GM19240 (cell line): ENCODE results near the gene DLX2.

ENCODE experiments used
- DNase-seq: peaks from one replicate; pipeline ENCODE4 v3.0.0; 2011; ENCODE audit warnings: low spot score; ENCODE audit not compliant: insufficient read length

DLX2 gene

DNA sequence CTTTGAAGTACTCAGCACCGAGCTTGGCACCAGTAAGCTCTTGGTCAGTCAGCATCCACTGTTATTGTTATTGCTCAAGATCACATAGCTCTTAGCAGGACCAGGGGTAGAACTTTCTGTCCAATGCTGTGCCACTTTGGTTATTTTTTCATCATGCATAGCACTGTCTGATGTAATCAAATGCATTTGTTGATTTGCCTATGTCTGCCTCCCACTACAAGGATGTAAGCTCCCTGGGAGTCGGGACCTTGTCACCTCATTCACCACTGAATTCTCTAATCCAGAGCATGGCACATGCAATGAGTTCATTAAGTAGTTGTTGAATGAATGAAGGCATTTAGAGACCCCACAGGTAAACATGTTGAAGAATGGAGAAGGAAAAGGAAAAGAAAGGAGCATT lies 46.4 kb downstream of the DLX2 start:
- no peak for DNase-seq

DNA sequence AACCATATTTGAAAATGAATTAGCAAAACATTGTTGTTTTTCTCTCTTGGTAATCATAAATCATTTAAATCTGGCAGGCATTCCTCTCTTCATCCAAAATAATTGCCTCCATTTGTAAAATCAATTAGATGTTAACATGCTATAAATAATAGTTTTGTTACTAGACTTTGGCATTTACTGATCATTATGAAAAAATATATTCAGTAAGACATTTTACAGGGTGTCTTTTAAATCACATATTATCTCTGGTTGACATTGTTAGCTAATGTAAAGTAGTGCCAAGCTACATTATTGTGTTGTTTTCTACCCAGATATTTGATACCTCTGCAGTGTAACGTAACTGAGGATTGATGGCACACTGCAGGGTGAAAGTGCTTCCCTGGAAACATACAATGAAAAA lies 49.2 kb downstream of the DLX2 start:
- DNase-seq = no peak

DNA sequence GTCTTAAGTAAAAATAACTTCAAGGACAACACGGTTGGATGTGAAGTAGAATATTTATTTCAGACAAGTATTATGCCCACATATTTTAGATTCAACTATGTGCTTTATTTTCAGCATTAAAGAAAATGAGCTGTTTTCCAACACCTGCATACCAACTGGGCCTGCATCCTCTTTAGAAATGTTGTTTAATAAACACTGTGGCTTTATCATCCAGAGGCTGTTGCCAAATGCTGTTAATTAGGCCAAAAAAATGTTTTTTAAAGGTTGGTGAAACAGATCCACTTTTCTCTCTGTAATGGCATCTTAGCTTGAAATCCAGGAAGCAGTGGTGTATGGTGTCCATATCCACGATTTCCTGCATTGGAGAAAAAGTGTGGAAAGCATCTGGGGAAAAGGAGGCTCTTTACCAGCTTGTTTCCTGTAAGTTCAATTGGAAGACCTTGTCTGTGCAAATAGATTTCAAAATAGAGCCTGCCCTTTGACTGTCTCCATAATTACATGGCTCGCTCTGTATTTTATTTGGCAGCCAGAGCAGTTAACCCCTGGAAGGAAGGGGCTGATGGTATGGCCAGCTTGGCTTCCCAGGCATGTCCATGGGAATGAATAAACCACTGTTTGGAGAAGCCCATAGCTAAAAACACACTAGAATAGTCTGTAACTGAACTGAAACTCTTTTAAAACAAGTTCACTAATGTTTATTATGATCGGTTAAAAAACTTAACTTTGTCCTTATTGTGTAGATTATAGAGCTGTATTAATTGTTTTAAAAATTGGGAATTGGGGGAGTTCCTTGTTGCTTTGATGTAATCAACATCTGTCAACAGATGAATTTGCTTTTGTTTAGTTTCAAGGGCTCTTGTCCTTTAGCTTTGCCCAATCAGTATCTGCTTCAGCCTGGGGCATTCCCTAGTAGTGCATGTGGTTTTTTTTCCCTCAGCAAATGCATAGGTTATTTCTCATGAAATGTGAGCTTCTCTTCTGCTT lies 50.4 kb downstream of the DLX2 start:
- DNase-seq = no peak

DNA sequence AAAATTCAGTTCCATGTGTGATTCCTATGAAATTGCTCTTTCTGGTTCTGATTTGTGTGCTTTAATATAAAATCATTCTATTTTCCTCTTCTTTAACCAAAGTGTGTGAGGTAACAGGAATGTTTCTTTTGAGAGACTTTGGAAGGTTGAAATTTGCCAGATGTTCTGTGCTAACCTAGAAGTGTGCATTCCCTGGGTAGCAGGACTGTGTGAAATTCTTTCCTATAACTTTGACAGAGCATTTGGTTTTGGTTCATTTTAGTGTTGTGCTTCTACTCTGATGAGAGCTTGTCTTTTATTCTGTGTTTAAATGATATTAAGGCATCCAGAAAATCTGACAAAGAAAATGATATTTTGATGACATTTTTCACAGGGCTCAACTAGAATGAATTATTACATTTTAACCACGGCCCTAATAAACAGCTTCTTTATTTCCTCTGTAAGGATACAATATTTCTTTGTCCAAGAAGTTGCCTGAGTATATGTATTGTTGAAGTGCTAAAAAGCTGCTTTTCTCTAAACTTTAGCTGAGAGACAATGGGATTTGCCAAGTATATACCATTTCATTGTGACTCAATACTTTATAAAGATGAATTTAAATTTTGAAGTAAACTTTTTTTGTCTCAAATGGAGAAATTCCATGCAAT lies 52.1 kb downstream of the DLX2 start:
- no peak for DNase-seq

DNA sequence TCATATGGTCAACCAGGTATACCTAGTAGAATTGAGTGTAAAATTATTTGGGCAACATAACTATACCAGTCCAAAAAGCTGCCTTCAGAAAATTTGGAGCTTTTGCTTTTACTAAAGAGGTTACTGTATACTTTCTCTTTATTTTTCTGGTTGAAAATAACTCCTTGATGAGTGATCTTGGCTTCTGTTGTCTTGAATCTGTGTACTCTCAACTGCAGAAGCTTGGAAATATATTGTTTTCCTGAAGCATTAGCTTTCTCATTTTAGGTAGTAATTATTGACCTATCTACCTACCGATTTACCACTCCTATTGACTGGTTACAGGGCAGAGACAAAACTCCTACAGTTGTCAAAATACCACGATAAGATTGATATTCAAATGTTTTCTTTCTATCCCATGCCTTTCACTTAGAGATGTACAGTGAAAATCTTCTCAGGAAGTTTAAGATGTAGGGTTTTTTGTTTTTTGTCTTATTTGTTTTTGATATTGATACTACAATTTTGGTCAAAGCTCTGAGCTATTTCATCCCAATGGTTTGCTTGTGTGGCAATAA lies 53.1 kb downstream of the DLX2 start:
- DNase-seq = no peak
